ENCODE data around the gene SF3B3. TPM values are rescaled to one million over a fixed set of nuclear protein-coding genes. Genes with fewer than 3 reads are reported as not detected.
"Not testable (repeated sequence)": the region's sequence is repeated elsewhere in the genome, so short reads cannot be mapped to it uniquely, and the experiment has no call there.

Gene SF3B3
- total and polyA plus RNA-seq, 4 donors: 73.7 to 242 (median 101) TPM

- TF ChIP-seq CTCF (IDR thresholded peaks at IDR 0.05; ENCODE audit: control extremely low read depth, extremely low read depth): no peak
- Histone ChIP-seq H3K27ac (ENCODE audit: low read depth in 1 of 2, low read length in 1 of 2) (peak overlapping the region in 1 of 2 donors; percentile 85), H3K9ac (ENCODE audit: insufficient read depth in 1 of 2, low read length in 2 of 2) (peak overlapping the region; percentile 29 to 47), H3K9me3 (ENCODE audit: control insufficient read depth in 4 of 4, insufficient read depth in 3 of 4, low read length in 3 of 4) (no peaks in the 10 kb centered on the region), H3K4me3 (peak overlapping the region; percentile 63), H3K4me1 (ENCODE audit: control insufficient read depth in 5 of 5, insufficient read depth in 5 of 5, low read length in 5 of 5) (peaks cover 3 to 33% (median 11%) of the 10 kb centered on the region in 5 donors), H3K36me3 (ENCODE audit: control insufficient read depth in 4 of 4, insufficient read depth in 4 of 4, low read length in 4 of 4) (peaks cover 3 to 11% (median 6%) of the 10 kb centered on the region in 4 donors), H3K27me3 (ENCODE audit: control insufficient read depth in 3 of 3, insufficient read depth in 3 of 3, low read length in 2 of 3) (no peaks in the 10 kb centered on the region)
- ATAC-seq (ENCODE audit: insufficient read depth, low FRiP score): no peak
- WGBS, 2 donors: 43 to 47% methylated on average over 18 of the region's 18 CpGs
- DNase-seq: peak in 1 of 3 donors; percentile 1
These were observed 1.2 kb upstream of the SF3B3 start for GRCh38 chr16:70522216-70523075.

GRCh38 chr16:70523076-70523742 is 407 bp upstream of the SF3B3 start, which contains the start of gene COG4:
Gene COG4 (minus strand): TSS chr16:70523554. CDS start chr16:70523543, 11 bp downstream.
- Histone ChIP-seq H3K4me1 (ENCODE audit: control insufficient read depth in 5 of 5, insufficient read depth in 5 of 5, low read length in 5 of 5) (peaks cover 3 to 33% (median 11%) of the 10 kb centered on the region in 5 donors), H3K27ac (ENCODE audit: low read depth in 1 of 2, low read length in 1 of 2) (peak within 1 kb of the TSS; percentile 85 to 91), H3K4me3 (peak within 1 kb of the TSS; percentile 89), H3K9me3 (ENCODE audit: control insufficient read depth in 4 of 4, insufficient read depth in 3 of 4, low read length in 3 of 4) (no peaks in the 10 kb centered on the region), H3K36me3 (ENCODE audit: control insufficient read depth in 4 of 4, insufficient read depth in 4 of 4, low read length in 4 of 4) (peaks cover under 1 to 9% (median 5%) of the 10 kb centered on the region in 4 donors), H3K27me3 (ENCODE audit: control insufficient read depth in 3 of 3, insufficient read depth in 3 of 3, low read length in 2 of 3) (no peaks in the 10 kb centered on the region), H3K9ac (ENCODE audit: insufficient read depth in 1 of 2, low read length in 2 of 2) (peak within 1 kb of the TSS; percentile 92 to 97)
- 0% methylated on average over 36 of the region's 36 CpGs for WGBS, 2 donors
- peak; percentile 91 to 94 (median 94) for DNase-seq
- TF ChIP-seq CTCF (IDR thresholded peaks at IDR 0.05; ENCODE audit: control extremely low read depth, extremely low read depth): no peak
- ATAC-seq (ENCODE audit: insufficient read depth, low FRiP score): peak; percentile 92

- peak overlapping the region; percentile 85 to 91 for H3K27ac ChIP-seq (ENCODE audit: low read depth in 1 of 2, low read length in 1 of 2)
- peaks cover 0 to 19% (median 12%) of the 10 kb centered on the region in 4 donors for H3K36me3 ChIP-seq (ENCODE audit: control insufficient read depth in 4 of 4, insufficient read depth in 4 of 4, low read length in 4 of 4)
- H3K9me3 ChIP-seq (ENCODE audit: control insufficient read depth in 4 of 4, insufficient read depth in 3 of 4, low read length in 3 of 4); ATAC-seq (ENCODE audit: insufficient read depth, low FRiP score); H3K27me3 ChIP-seq (ENCODE audit: control insufficient read depth in 3 of 3, insufficient read depth in 3 of 3, low read length in 2 of 3): not testable (repeated sequence)
- peak overlapping the region; percentile 92 to 97 for H3K9ac ChIP-seq (ENCODE audit: insufficient read depth in 1 of 2, low read length in 2 of 2)
- peak in 1 of 3 donors; percentile 42 for DNase-seq
- 1 to 2% methylated on average over 24 of the region's 24 CpGs for WGBS, 2 donors
- peaks cover 3 to 33% (median 11%) of the 10 kb centered on the region in 5 donors for H3K4me1 ChIP-seq (ENCODE audit: control insufficient read depth in 5 of 5, insufficient read depth in 5 of 5, low read length in 5 of 5)
- peak overlapping the region; percentile 89 for H3K4me3 ChIP-seq
These were observed 796 bp downstream of the SF3B3 start for GRCh38 chr16:70524399-70524825.

- Histone ChIP-seq H3K4me1 (ENCODE audit: control insufficient read depth in 5 of 5, insufficient read depth in 5 of 5, low read length in 5 of 5) (peaks cover 3 to 33% (median 11%) of the 10 kb centered on the region in 5 donors), H3K9ac (ENCODE audit: insufficient read depth in 1 of 2, low read length in 2 of 2) (no peak overlapping the region), H3K27ac (ENCODE audit: low read depth in 1 of 2, low read length in 1 of 2) (no peak overlapping the region), H3K9me3 (ENCODE audit: control insufficient read depth in 4 of 4, insufficient read depth in 3 of 4, low read length in 3 of 4) (no peaks in the 10 kb centered on the region), H3K36me3 (ENCODE audit: control insufficient read depth in 4 of 4, insufficient read depth in 4 of 4, low read length in 4 of 4) (peaks cover 6 to 30% (median 19%) of the 10 kb centered on the region in 4 donors), H3K4me3 (no peak overlapping the region), H3K27me3 (ENCODE audit: control insufficient read depth in 3 of 3, insufficient read depth in 3 of 3, low read length in 2 of 3) (no peaks in the 10 kb centered on the region)
- DNase-seq (no peak), ATAC-seq (ENCODE audit: insufficient read depth, low FRiP score) (no peak)
- TF ChIP-seq CTCF (IDR thresholded peaks at IDR 0.05; ENCODE audit: control extremely low read depth, extremely low read depth): no peak
- WGBS, 2 donors: 66 to 70% methylated on average over 6 of the region's 6 CpGs
These were observed 2.8 kb downstream of the SF3B3 start for GRCh38 chr16:70526403-70526802.
